ENCODE measurements around the gene ELFN2.

DNA sequence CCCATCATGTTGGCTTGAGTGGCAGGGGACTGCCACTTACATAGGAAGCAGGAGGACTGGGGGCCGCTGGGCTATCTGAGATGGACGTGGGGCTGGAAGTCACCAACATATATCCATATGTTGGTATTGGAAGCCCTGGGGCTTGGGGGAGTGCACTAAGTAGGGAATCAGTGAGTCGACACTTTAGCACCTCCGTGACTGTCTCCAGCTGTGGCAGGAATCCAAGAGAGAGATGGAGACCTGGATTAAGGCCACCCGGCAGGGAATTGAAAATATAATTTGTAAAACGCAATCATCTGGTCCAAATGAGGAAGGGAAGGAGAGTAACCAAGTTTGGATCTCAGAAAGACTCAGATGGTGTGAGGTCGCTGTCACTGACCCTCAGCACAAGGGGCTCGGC, 68.4 kb downstream of the ELFN2 start:
- TF ChIP-seq EP300 (IDR thresholded peaks at IDR 0.05) (no peak), SMC3 (IDR thresholded peaks at IDR 0.05) (no peak), POLR2A (IDR thresholded peaks at IDR 0.05; ENCODE audit: low read length) (no peak), NR3C1 (IDR thresholded peaks at IDR 0.05) (no peak), RAD21 (conservative IDR thresholded peaks at IDR 0.05 in 1 of 2, IDR thresholded peaks at IDR 0.05 in 1 of 2) (no peak), NFE2L2 (conservative IDR thresholded peaks at IDR 0.05; ENCODE audit: low read length) (no peak), CHD4 (IDR thresholded peaks at IDR 0.05; ENCODE audit: borderline replicate concordance) (no peak), CHD2 (IDR thresholded peaks at IDR 0.05; ENCODE audit: low read length, partially characterized antibody) (no peak), HOXA7 (CRISPR knock-in tag; IDR thresholded peaks at IDR 0.05) (no peak), NPAS2 (CRISPR knock-in tag; IDR thresholded peaks at IDR 0.05; ENCODE audit: borderline replicate concordance) (no peak), MAZ (IDR thresholded peaks at IDR 0.05; ENCODE audit: borderline replicate concordance, low read depth, low read length) (no peak)
- TF ChIP-seq, protein P1, sequence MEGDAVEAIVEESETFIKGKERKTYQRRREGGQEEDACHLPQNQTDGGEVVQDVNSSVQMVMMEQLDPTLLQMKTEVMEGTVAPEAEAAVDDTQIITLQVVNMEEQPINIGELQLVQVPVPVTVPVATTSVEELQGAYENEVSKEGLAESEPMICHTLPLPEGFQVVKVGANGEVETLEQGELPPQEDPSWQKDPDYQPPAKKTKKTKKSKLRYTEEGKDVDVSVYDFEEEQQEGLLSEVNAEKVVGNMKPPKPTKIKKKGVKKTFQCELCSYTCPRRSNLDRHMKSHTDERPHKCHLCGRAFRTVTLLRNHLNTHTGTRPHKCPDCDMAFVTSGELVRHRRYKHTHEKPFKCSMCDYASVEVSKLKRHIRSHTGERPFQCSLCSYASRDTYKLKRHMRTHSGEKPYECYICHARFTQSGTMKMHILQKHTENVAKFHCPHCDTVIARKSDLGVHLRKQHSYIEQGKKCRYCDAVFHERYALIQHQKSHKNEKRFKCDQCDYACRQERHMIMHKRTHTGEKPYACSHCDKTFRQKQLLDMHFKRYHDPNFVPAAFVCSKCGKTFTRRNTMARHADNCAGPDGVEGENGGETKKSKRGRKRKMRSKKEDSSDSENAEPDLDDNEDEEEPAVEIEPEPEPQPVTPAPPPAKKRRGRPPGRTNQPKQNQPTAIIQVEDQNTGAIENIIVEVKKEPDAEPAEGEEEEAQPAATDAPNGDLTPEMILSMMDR (IDR thresholded peaks at IDR 0.05), result no peak
- TF ChIP-seq, protein P2, sequence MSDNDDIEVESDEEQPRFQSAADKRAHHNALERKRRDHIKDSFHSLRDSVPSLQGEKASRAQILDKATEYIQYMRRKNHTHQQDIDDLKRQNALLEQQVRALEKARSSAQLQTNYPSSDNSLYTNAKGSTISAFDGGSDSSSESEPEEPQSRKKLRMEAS (IDR thresholded peaks at IDR 0.05), result no peak
- TF ChIP-seq, protein P3, sequence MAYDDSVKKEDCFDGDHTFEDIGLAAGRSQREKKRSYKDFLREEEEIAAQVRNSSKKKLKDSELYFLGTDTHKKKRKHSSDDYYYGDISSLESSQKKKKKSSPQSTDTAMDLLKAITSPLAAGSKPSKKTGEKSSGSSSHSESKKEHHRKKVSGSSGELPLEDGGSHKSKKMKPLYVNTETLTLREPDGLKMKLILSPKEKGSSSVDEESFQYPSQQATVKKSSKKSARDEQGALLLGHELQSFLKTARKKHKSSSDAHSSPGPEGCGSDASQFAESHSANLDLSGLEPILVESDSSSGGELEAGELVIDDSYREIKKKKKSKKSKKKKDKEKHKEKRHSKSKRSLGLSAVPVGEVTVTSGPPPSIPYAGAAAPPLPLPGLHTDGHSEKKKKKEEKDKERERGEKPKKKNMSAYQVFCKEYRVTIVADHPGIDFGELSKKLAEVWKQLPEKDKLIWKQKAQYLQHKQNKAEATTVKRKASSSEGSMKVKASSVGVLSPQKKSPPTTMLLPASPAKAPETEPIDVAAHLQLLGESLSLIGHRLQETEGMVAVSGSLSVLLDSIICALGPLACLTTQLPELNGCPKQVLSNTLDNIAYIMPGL (CRISPR knock-in tag; IDR thresholded peaks at IDR 0.05; ENCODE audit: borderline replicate concordance), result no peak

All from A549 (cell line).